Left renal pelvis (tissue), 4 donors: ENCODE results near the gene HGF. TPM values are rescaled to one million over a fixed set of nuclear protein-coding genes. Genes with fewer than 3 reads are reported as not detected.

ENCODE experiments used
- DNase-seq, 4 donors: peaks; one replicate each; pipeline ENCODE4 v3.0.0-alpha.2; 2013; ENCODE audit warnings: low read depth in 4 of 4, low spot score in 3 of 4
- polyA plus RNA-seq, 4 donors: library from polyadenylated mRNA; unstranded; fragments of 120-200 nt; gene quantifications; one replicate each; pipeline ENCODE4 v1.2.1, GENCODE V29; 2013; ENCODE audit not compliant: insufficient read length in 4 of 4

The HGF gene
- polyA plus RNA-seq, 4 donors = 1.3 to 4.9 (median 2.6) TPM

DNA sequence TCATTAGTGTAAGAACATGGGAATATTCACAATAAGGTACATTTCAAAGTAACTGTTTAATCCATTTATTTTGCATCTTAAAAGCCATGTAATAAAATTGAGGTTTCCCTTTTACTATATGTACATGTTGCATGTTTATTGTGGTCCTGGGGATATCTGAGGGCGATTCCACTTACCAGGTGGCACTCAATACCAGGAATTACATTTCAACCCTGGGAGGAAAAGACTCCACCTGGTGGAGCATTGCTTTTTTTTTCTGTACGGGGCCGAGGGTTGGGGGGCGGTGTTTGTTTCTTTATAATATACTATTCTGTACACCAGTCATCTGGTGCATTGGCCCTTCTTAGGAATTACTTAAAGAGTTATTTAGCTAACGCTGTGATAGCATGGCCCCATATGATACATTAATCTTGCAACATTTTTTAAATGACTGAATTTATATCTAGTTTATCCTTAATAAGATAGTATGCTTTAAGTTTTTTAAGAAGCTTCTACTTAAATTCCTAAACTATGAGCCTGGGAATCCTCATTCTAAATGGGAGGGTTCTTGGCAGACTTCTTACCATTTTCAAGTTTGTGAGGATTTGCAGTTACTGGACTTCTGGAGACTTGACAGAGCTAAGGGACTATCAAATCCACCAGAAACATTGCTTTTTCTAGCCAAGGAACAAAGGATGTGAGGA, 7.2 kb upstream of the HGF start:
- no peak for DNase-seq

DNA sequence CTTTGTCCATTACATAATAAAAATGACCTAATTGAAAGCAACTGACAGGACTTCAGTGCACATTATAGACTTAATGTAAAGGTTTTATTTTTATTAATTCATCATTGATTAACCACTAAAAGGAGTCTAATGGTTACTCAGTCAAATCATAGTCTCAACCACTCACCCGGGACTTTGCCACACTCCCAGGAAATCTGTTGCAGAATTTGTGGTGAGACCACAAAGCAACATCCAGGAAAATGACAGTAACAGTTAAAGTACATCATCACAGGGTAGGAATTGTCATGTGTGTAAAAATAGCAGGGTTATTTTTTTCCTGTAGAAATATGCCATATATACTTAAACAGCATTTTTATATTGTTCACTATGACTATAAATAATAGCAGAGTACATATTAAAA, 6.3 kb upstream of the HGF start:
- no peak for DNase-seq

DNA sequence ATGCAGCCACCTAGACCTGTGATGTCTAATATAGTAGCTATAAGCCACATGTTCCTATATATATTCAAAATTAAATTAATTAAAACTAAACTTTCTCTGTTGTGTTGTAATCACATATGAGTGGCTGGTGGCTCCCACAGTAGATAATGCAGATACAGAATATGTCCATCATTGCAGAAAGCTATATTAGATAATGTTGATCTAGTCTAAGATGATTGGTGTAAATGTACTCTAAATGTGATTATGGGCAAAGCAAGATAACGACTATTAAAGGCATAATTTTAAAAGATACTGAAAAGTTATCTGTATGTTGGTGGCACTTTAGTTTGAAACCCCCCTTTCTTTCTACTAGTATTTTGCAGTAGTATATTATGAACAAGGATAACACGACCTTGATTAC, 5.7 kb upstream of the HGF start:
- no peak for DNase-seq

DNA sequence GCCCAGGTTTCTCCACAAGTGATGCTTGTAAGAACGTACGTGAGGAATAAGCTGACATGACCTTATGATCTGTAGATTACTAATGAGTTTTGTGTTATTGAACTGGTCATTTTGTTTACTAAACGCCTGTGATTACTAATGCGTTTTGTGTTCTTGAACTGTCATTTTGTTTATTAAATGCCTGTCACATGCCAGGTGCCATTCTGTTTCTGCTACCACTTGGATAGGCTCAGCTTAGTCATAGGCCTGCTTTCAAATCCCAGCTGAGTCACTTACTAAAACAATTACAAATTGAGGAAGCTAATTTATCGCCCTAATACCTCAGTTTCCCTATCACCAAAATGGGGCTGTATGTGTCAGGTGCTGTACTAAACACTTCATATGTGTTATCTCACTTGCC, 4.7 kb upstream of the HGF start:
- no peak for DNase-seq

DNA sequence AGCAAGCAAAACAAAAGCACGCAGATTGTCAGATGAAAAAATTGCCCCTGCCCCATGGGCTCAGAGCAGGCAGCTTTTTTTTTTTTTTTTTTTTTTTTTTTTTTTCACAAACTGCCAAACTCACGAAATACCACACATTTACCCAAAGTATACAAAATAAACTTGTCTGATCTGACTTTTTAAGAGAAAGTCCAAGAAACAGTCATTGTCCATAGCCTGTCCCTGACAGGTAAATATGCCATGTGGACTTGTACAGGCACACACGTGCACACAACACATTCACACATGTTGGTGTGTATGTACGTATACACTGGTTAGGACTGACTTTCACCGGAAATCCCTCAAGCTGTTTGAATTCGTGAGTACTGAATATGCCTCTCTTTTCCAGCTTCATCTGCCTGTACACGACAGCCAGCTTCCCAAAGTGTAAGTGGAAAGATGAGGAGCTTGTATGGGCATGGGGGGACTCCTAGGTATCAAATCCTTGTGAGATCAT, 929 bp upstream of the HGF start:
- no peak for DNase-seq

DNA sequence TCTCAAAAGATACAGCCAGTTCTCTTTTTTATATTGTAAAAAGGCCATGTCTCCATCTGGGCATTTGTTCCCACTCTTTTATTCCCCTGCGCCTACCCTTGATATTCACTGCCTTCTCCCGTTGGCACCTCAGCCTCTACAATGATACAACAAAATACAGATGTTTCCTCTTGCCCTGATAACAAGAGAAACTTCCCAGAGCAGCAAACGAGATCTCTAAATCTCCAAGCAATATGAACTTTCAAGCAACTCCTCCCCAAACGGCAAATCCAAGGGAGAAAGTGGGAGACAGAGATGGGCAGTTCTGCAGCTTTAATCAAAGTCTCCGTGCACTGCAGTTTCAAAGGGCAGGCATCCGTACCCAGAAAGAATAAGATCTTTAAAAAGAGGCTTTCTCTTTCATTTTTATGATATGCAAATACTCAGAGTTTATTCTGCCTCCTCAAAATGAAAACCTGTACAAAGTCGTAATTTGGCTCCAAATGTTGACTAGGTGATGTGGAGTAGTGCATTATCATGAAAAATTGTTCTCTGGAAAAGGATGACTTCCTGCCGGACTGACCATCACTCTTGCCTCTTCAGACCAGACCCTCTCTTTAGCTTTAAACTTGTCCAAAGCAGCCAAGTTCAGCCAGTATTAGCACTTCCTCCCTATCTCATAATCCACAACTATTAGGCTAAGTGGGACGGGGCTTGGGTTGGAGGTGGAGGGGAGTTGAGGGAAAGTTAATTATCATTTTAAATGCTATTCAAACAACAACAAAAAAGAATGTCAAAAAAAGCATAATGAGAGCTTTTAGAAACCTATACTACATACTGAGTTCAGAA, 682 bp downstream of the HGF start:
- DNase-seq = no peak

DNA sequence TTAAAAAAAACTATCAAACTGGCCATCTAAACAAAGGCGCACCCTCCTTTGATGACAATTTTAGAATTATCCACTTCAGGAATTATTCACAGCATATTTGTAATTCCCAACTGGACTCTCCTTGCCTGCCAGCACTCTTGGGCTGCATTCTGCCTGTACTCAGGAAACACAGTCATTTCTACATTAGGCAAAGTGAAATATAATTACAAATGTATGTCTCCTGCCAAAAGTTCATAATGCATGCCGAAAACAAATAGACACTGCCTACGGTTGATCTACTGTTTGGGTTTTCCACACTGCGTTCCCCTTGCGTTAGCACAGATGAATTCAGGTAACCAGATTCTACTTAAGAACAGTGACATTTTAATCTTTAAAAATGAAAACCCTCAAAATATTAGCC, 1.9 kb downstream of the HGF start:
- no peak for DNase-seq

DNA sequence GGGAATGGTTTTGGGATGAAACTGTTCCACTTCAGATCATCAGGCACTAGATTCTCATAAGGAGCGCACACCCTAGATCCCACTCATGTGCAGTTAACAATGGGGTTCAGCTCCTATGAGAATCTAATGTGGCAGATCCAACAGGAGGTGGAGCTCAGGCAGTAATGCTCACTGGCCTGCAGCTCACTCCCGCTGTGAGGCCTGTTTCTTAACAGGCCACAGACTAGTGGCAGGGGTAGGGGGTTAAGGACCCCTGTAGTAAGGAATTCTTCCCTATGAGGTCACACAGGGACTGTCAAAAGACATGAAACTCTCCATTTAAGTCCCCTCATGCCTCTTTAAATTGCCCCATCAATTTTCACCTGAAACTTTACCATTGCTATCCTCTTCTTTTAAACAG, 8.0 kb downstream of the HGF start:
- DNase-seq = no peak

DNA sequence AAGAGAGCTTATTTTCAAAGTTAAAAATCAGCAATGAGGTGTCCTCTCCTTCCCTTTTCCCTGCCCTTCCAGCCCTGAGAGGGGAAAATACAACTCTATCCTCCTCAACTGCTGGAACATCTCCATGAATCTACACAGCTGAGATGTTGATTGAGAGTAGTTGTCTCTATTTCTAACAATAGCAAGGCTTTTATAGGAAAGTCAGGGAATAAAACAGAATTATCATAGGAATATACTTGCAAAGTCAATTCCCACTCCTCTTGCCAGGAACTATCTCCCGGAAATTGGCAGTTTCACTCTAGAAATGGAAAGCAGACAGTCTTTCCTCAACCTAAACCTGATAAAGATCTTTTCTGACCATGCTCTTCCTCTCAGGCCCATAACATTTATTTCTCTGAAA, 8.8 kb downstream of the HGF start:
- no peak for DNase-seq

DNA sequence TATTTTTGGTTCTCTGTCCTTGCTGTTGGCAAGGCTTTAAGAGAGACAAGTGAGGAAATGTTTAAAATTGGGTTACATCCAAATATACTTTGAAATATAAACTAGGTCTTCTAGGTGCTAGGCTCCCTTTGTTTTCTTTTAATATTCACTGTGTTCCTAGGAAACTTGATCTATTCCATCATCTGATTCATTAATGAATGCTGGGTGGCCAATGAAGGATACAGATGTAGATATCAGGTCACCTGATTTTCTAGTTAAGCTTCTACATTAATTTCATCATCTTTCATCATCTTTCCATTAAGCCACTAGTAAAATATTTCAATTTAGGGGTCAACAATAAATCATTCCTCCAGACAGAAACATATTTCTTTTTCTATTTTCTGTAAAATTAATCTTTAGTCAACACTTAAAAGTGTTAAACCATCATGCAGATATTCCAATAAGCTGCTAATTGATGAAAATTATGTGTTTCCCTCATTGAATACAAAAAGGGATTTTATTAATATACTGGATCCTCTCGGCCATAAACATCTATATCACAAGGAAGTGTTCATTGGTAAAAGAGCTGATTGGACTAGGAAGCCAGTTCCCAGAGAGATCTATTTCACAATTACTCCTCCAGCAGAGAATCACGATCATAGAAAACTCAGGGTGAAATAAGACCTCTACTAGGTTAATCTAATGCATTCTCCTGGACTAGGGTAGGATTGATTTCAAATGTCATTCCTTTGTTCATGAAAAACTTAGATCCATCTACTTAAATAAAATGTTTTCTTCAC, 14.7 kb downstream of the HGF start:
- DNase-seq = no peak

DNA sequence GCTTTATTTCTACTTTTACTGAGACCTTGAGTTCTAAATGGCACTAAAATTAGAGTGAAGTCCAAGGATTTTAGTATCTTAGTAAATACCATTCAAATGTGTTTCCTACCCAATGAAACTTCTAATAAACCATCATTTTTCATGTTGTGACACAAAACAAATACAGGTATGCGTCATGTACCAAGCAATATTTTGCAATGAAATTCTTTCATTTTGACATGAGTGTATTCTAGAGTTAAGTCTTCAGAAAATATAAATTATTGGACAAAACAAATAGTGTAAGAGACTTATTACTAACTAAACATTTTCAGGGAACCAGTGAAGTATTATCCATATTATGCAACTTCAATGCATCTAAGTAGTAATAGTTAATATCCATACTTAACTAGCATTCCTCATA, 16.5 kb downstream of the HGF start:
- no peak for DNase-seq

DNA sequence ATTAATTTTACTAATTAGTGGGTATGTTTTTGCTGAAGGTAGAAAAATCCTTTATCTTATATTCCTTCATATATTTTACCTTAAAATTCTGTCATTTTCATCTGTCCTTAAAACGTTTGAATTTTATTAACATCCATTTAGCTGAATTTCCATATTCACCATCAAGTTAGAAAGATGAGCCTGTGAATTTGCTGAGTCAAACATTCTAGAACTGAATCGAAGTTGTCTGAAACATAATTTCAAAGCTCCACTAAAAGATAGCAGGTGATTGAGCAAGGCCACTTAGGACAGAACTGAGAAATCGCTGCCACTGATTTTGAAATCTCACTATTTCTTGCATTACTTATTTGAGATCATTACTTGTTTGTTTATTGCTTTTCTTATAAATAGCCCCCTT, 17.5 kb downstream of the HGF start:
- DNase-seq = no peak

DNA sequence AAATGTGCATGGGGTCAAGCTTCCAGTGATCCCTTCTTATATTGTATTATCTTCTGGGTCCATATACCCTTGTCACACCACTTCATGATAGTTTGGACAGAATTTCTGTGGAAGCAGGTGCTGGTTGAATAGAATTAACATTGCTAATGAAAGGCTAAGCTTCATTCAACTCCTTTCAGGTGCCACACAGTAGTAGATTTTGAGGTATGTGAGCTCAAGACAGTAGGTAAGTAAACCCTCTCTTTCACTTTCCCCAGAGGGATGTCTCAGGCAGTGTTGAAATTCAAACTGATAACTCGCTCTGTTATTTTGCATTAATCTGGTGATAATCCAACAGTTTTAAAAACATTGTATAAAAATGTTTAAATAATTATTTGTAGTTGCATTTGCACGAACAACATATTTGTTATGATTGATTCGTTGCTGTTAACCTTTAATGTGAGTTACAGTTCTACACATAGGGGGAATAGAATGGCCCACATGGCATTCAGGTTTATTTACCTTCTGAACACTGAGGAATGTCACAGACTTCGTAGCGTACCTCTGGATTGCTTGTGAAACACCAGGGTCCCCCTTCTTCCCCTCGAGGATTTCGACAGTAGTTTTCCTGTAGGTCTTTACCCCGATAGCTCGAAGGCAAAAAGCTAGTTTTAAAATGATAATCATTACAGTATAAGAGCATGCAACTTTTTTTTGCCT, 18.1 kb downstream of the HGF start:
- no peak for DNase-seq

DNA sequence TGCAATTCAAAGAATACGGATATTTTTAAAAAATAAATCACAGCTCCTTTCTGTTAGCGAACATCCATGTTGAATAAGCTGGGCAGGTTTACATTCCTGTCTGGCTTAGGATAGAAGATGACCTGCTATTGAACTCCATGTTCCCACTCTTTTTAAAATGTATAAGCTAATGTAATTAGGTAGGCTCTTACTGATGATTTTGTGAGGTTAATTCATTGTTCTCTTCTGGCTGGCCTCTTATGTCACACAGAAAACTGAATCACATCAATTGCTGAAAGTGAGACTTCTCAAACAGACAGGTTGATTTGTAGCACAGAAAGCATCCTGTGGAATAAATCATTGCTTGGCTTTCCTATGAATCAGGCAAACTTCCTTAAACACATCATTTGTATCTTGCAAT, 24.2 kb downstream of the HGF start:
- no peak for DNase-seq

DNA sequence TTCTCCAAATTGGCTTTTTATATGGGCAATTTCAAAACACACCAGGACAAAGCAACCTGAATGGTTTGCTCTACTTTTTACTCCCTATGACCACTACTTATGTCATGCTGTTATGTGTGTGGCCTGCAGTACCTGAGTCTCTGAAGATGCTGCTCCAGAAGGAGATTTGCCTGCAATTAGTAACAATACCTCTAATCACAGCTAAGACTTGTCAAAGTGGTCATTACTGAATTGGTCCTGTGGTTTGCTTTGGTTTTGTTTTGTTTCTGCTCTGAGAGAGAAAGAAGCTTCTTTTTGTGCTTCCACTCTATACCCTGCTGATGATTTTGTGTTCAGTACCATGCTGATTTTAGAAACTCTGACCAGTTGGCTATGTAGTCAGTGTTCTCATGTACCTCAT, 25.5 kb downstream of the HGF start:
- no peak for DNase-seq

DNA sequence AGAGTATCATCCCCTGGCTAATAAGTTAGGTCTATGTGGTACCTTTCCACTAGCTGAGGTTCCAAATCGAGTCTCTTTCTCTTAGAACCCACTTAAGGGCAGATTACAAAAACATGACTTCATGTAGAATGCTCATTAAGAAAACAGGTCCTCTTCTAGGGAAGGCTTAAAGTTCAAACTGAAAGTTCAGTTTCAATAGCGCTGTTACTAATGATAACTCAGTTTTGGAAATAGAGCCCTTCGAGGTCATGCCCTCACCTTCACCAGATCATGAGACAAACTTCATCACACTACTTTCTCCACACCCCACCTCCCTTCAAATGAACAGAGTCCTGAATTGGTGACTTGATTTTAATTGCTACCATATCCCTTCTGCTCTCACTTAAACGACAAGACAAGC, 26.2 kb downstream of the HGF start:
- DNase-seq = no peak

DNA sequence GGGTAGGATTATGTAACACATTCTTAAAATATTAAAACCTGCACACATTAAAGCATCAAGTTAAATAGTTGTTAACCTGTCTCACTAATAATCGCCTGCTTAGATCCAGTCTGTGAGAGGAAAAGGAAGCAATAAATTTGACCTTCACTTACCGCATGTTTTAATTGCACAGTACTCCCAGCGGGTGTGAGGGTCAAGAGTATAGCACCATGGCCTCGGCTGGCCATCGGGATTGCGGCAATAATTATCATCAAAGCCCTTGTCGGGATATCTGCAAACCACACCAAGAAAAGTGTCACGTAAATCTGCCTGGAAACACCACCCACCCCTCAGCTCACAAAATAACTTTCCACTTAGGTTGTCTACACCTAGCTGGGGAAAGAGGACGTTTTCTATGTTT, 26.6 kb downstream of the HGF start:
- no peak for DNase-seq

DNA sequence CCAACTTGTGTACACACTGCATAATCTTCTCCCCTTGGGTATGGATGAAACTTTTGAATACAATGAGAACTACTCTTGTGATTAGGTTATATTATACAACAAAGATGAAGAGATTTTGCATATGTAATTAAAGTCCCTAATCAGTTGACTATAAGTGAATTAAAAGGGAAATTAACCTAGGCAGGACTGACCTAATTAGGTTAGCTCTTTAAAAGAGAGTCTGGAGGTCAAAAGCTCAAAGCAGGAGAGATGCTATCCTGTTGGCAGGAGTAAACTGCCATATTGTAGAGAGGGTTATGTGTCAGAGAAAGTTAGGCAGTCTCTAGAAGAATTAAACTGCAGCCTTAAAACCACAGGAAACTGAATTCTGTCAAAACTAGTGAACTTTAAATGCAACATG, 29.4 kb downstream of the HGF start:
- no peak for DNase-seq

DNA sequence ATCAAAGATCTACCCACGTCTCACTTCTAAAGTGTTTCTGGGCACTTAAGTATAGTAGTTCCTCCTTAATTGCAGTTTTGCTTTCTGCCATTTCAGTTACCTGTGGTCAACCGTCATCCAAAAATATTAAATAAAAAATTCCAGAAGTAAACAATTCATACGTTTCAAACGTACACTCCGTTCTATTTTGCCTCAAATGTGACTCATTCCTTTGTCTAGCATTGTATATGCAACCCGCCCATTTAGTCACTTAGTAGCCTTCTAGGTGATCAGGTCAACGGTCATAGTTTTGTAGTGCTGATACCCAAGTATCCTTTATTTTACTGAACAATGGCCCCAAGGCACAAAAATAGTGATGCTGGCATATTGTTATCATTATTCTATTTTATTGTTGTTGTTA, 33.8 kb downstream of the HGF start:
- DNase-seq = no peak

DNA sequence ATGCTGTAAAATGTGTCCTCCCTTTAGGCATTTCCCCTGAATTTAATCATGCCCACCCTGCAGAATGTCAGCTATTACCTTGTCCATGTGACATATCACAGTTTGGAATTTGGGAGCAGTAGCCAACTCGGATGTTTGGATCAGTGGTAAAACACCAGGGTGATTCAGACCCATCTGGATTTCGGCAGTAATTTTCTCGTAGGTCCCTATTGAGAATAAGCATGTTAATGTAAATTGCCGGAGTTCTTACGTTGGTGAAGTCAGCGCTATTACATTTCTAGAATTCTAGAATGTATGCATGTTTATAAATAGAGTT, 44.1 kb downstream of the HGF start:
- DNase-seq = no peak
